Prostate gland (tissue), 2 donors: ENCODE results near the gene C1GALT1C1. TPM values are rescaled to one million over a fixed set of nuclear protein-coding genes. Genes with fewer than 3 reads are reported as not detected.
A peak's percentile ranks its signal among the peaks of the same experiment; 100 is the strongest.
"Not testable (repeated sequence)": the region's sequence is repeated elsewhere in the genome, so short reads cannot be mapped to it uniquely, and the experiment has no call there.

Experiments
- DNase-seq: peaks from one replicate; pipeline ENCODE4 v3.0.0-alpha.2; 2019; ENCODE audit warnings: low spot score
- H3K27ac ChIP-seq, 2 donors: fragments of 200-600 bp; sonication (generic); 2 replicates each; pipeline ENCODE4 v1.5.1; 2017 to 2019
- H3K27me3 ChIP-seq: fragments of 200-600 bp; sonication (generic); replicated peaks from 2 replicates; pipeline ENCODE4 v1.5.1; 2019; ENCODE audit not compliant: insufficient read depth
- H3K36me3 ChIP-seq, 2 donors: fragments of 200-600 bp; sonication (generic); 1 replicate in 1 of 2; 2 replicates in 1 of 2; pipeline versions ENCODE4 v1.5.1 to v1.8.1; 2017 to 2019
- H3K4me1 ChIP-seq: fragments of 200-600 bp; sonication (generic); replicated peaks from 2 replicates; pipeline ENCODE4 v1.5.1; 2019
- H3K4me3 ChIP-seq, 2 donors: fragments of 200-600 bp; sonication (generic); 2 replicates each; pipeline ENCODE4 v1.5.1; 2017 to 2019
- H3K9me3 ChIP-seq: fragments of 200-600 bp; sonication (generic); 2 replicates; pipeline ENCODE4 v1.5.1; 2017
- POLR2A ChIP-seq: fragments of 450-650 bp; IDR thresholded peaks from one replicate; pipeline ENCODE4 v1.6.1; 2016; ENCODE audit warnings: antibody characterized with exemption, mild to moderate bottlenecking
- POLR2AphosphoS5 ChIP-seq: sonication (generic); formaldehyde crosslinking; IDR thresholded peaks from one replicate; pipeline ENCODE4 v1.6.1; 2017; ENCODE audit warnings: antibody characterized with exemption
- WGBS: methylation state at CpG from one replicate; pipeline ENCODE4 v1.1.5; 2018; 5-methylcytosine and 5-hydroxymethylcytosine counted together
- intact Hi-C: fragments of 100-400 bp; cut with DNase I; formaldehyde crosslinking; loops from one replicate; pipeline ENCODE4 v1.14.2; 2022
- total RNA-seq, 2 donors: library from RNA; depleted of rRNA; stranded (reverse); fragments of >200 nt; gene quantifications; one replicate each; pipeline ENCODE4 v1.1.0, GENCODE V29; 2016
- TF ChIP-seq, protein P1 (sequence below), 4 experiments: fragments of 200-600 bp in 2 of 4; fragments of 450-650 bp in 2 of 4; sonication (generic) in 2 of 4; IDR thresholded peaks; 1 replicate in 3 of 4; 2 replicates in 1 of 4; pipeline ENCODE4 v1.5.1; 2016 to 2019; ENCODE audit warnings: antibody characterized with exemption in 4 of 4, mild to moderate bottlenecking in 2 of 4, moderate library complexity in 2 of 4

The C1GALT1C1 gene
- total RNA-seq, 2 donors from 2014 or later = 24.4 to 33.7 TPM

- Histone ChIP-seq H3K27me3 (no peaks in the 10 kb centered on the region), H3K4me1 (no peaks in the 10 kb centered on the region), H3K36me3 (no peaks in the 10 kb centered on the region), H3K4me3 (no peak overlapping the region), H3K27ac (peak overlapping the region in 1 of 2 donors; percentile 26), H3K9me3 (no peaks in the 10 kb centered on the region)
- TF ChIP-seq POLR2A (no peak), POLR2AphosphoS5 (no peak)
- TF ChIP-seq, protein P1, sequence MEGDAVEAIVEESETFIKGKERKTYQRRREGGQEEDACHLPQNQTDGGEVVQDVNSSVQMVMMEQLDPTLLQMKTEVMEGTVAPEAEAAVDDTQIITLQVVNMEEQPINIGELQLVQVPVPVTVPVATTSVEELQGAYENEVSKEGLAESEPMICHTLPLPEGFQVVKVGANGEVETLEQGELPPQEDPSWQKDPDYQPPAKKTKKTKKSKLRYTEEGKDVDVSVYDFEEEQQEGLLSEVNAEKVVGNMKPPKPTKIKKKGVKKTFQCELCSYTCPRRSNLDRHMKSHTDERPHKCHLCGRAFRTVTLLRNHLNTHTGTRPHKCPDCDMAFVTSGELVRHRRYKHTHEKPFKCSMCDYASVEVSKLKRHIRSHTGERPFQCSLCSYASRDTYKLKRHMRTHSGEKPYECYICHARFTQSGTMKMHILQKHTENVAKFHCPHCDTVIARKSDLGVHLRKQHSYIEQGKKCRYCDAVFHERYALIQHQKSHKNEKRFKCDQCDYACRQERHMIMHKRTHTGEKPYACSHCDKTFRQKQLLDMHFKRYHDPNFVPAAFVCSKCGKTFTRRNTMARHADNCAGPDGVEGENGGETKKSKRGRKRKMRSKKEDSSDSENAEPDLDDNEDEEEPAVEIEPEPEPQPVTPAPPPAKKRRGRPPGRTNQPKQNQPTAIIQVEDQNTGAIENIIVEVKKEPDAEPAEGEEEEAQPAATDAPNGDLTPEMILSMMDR (IDR thresholded peaks at IDR 0.05) = no peak
- intact Hi-C loops = no loop called here
- no peak for DNase-seq
These were observed 42.1 kb upstream of the C1GALT1C1 start for GRCh38 chrX:120671963-120672362.

GRCh38 chrX:120668357-120668756 is 38.5 kb upstream of the C1GALT1C1 start:
- no peaks in the 10 kb centered on the region for H3K27me3 ChIP-seq
- no peak for TF ChIP-seq POLR2A
- no peak for TF ChIP-seq POLR2AphosphoS5
- TF ChIP-seq, protein P1 (IDR thresholded peaks at IDR 0.05) = no peak
- DNase-seq = no peak
- intact Hi-C loops = loop anchor here (5.0 kb wide), 1 partner anchor 36 kb away; the partner anchor contains the start of gene C1GALT1C1
- H3K36me3 ChIP-seq = no peaks in the 10 kb centered on the region
- H3K4me1 ChIP-seq = no peaks in the 10 kb centered on the region
- H3K4me3 ChIP-seq = no peak overlapping the region
- H3K9me3 ChIP-seq = no peaks in the 10 kb centered on the region
- no peak overlapping the region for H3K27ac ChIP-seq

DNA sequence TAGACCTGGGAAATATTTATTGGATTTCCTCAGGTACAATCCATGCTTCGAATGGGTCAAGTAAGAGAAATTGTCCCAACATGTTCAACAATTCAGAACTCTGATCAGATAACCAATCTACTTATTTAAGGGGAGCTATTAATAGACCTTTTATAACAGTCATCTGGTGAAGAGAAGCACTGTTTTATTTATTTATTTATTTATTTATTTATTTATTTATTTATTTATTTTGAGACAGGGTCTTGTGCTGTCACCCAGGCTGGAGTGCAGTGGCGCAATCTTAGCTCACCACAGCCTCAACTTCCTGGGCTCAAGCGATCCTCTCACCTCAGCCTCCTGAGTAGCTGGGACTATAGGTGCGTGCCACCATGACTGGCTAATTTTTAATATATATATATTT is 34.7 kb upstream of the C1GALT1C1 start:
- H3K36me3 ChIP-seq, H3K27ac ChIP-seq, H3K27me3 ChIP-seq, DNase-seq, intact Hi-C loops, H3K9me3 ChIP-seq, H3K4me1 ChIP-seq, H3K4me3 ChIP-seq: not testable (repeated sequence)
- 79% methylated on average over 4 of the region's 4 CpGs for WGBS

- Histone ChIP-seq H3K36me3 (no peaks in the 10 kb centered on the region), H3K27me3 (no peaks in the 10 kb centered on the region), H3K27ac (no peak overlapping the region), H3K9me3 (no peaks in the 10 kb centered on the region), H3K4me1 (no peaks in the 10 kb centered on the region), H3K4me3 (no peak overlapping the region)
- intact Hi-C loops = no loop called here
- TF ChIP-seq, protein P1 (IDR thresholded peaks at IDR 0.05) = peak in 2 of 4 experiments; percentile 23 to 29
- TF ChIP-seq POLR2A = no peak
- DNase-seq = no peak
- 52% methylated on average over 1 of the region's 1 CpG for WGBS
These were observed 34.2 kb upstream of the C1GALT1C1 start for GRCh38 chrX:120664081-120664480.

DNA sequence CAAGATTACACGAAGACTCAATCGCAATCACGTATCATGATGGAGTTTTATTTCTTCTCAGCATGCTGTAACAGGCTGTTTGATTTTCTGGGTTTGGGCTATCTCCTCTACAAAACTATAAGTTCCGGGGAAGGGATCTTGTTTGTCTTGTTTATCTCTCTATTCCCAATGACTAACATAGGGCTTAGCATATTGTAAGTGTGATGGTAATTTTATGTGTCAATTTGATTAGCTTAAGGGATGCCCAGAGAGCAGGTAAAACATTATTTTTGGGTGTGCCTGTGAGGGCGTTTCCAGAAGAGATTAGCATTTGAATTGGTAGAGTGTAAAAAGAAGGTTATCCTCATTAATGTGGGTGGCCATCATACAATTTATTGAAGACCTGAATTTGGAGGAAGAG is 32.8 kb upstream of the C1GALT1C1 start:
- no peaks in the 10 kb centered on the region for H3K4me1 ChIP-seq
- H3K36me3 ChIP-seq = no peaks in the 10 kb centered on the region
- no peak overlapping the region for H3K4me3 ChIP-seq
- no peak for TF ChIP-seq POLR2A
- TF ChIP-seq, protein P1 (IDR thresholded peaks at IDR 0.05) = no peak
- H3K27ac ChIP-seq = no peak overlapping the region
- WGBS = 61% methylated on average over 5 of the region's 5 CpGs
- intact Hi-C loops = no loop called here
- H3K27me3 ChIP-seq = no peaks in the 10 kb centered on the region
- DNase-seq = no peak
- H3K9me3 ChIP-seq = no peaks in the 10 kb centered on the region
